ENCODE data around the gene SOCS1. TPM values are rescaled to one million over a fixed set of nuclear protein-coding genes. Genes with fewer than 3 reads are reported as not detected.
A peak's percentile ranks its signal among the peaks of the same experiment; 100 is the strongest.
"Not testable (repeated sequence)": the region's sequence is repeated elsewhere in the genome, so short reads cannot be mapped to it uniquely, and the experiment has no call there.

The SOCS1 gene
- total RNA-seq, 2 experiments from 2014 or later, result 23.4 to 47.1 TPM

GRCh38 chr16:11224096-11224893 lies 31.7 kb downstream of the SOCS1 start:
- peak overlapping the region; percentile 46 for H3K27ac ChIP-seq (ENCODE audit: low read depth, low read length, poor library complexity, severe bottlenecking)
- peak overlapping the region; percentile 84 for H3K4me2 ChIP-seq (ENCODE audit: low read length)
- BruUV-seq (replicated peaks), result no TSS peak
- peak overlapping the region; percentile 91; the same call in 1 of the 2 replicates for H2AFZ ChIP-seq (ENCODE audit: low read length)
- no peaks in the 10 kb centered on the region for H3K79me2 ChIP-seq (ENCODE audit: insufficient read depth, low read depth, low read length)
- CTCF ChIA-PET (ENCODE audit: unreplicated experiment), result interaction anchor here (1.0 to 2.4 kb wide), 3 partner anchors 9 to 135 kb away, joined by 3 to 11 read pairs (median 5); partner anchors contain the start of gene SOCS1
- peaks cover 2% of the 10 kb centered on the region; the same call in 1 of the 2 replicates for H3K9me3 ChIP-seq (ENCODE audit: low read length)
- peak overlapping the region; percentile 45 for H3K4me3 ChIP-seq (ENCODE audit: low read depth, low read length, poor library complexity, severe bottlenecking)
- H4K20me1 ChIP-seq (ENCODE audit: insufficient read depth, low read length), result no peaks in the 10 kb centered on the region
- no peak for TF ChIP-seq CTCF (conservative IDR thresholded peaks at IDR 0.05; ENCODE audit: low read length)
- no peak for TF ChIP-seq EZH2phosphoT487 (IDR thresholded peaks at IDR 0.05; ENCODE audit: borderline replicate concordance, low read depth, low read length)
- DNase-seq (ENCODE audit: low spot score), result peak; percentile 63
- POLR2A ChIA-PET, result interaction anchor here (0.7 to 1.7 kb wide), 7 partner anchors 18 to 129 kb away, joined by 3 to 8 read pairs (median 3); partner anchors contain the start of gene SOCS1
- H3K9me2 ChIP-seq (ENCODE audit: insufficient read depth, low read length), result no peaks in the 10 kb centered on the region
- intact Hi-C loops (cut with micrococcal nuclease; ENCODE audit: unreplicated experiment), result loop anchor here (2.0 kb wide), 1 partner anchor 73 kb away; no protein-coding TSS in a partner anchor
- H3K4me1 ChIP-seq (ENCODE audit: insufficient read depth, low read length, poor library complexity, severe bottlenecking), result peaks cover 27% of the 10 kb centered on the region
- no peaks in the 10 kb centered on the region for H3K36me3 ChIP-seq (ENCODE audit: insufficient read depth, low read length)

- H3K36me3 ChIP-seq (ENCODE audit: insufficient read depth, low read length); H2AFZ ChIP-seq (ENCODE audit: low read length); CTCF ChIA-PET (ENCODE audit: unreplicated experiment); H4K20me1 ChIP-seq (ENCODE audit: insufficient read depth, low read length); DNase-seq (ENCODE audit: low spot score); H3K9me2 ChIP-seq (ENCODE audit: insufficient read depth, low read length); H3K4me3 ChIP-seq (ENCODE audit: low read depth, low read length, poor library complexity, severe bottlenecking); intact Hi-C loops (cut with micrococcal nuclease; ENCODE audit: unreplicated experiment); BruUV-seq (replicated peaks); H3K79me2 ChIP-seq (ENCODE audit: insufficient read depth, low read depth, low read length); POLR2A ChIA-PET; H3K4me2 ChIP-seq (ENCODE audit: low read length); H3K27ac ChIP-seq (ENCODE audit: low read depth, low read length, poor library complexity, severe bottlenecking): not testable (repeated sequence)
- H3K4me1 ChIP-seq (ENCODE audit: insufficient read depth, low read length, poor library complexity, severe bottlenecking), result peaks cover 19% of the 10 kb centered on the region
- H3K9me3 ChIP-seq (ENCODE audit: low read length), result peaks cover 20% of the 10 kb centered on the region
These were observed 35.5 kb downstream of the SOCS1 start for GRCh38 chr16:11220507-11220906.

- H3K27ac ChIP-seq (ENCODE audit: low read depth, low read length, poor library complexity, severe bottlenecking), result no peak overlapping the region
- H3K79me2 ChIP-seq (ENCODE audit: insufficient read depth, low read depth, low read length), result no peaks in the 10 kb centered on the region
- H3K36me3 ChIP-seq (ENCODE audit: insufficient read depth, low read length), result no peaks in the 10 kb centered on the region
- peaks cover 6% of the 10 kb centered on the region for H3K4me1 ChIP-seq (ENCODE audit: insufficient read depth, low read length, poor library complexity, severe bottlenecking)
- DNase-seq (ENCODE audit: low spot score), result no peak
- intact Hi-C loops (cut with micrococcal nuclease; ENCODE audit: unreplicated experiment), result no loop called here
- ChIA-PET POLR2A (no interaction called here), CTCF (ENCODE audit: unreplicated experiment) (interaction anchor here (1.3 kb wide), 1 partner anchor 115 kb away, joined by 3 read pairs; no protein-coding TSS in a partner anchor)
- TF ChIP-seq EZH2phosphoT487 (IDR thresholded peaks at IDR 0.05; ENCODE audit: borderline replicate concordance, low read depth, low read length), result no peak
- TF ChIP-seq CTCF (conservative IDR thresholded peaks at IDR 0.05; ENCODE audit: low read length), result no peak
- no peaks in the 10 kb centered on the region for H3K9me2 ChIP-seq (ENCODE audit: insufficient read depth, low read length)
- no peaks in the 10 kb centered on the region for H4K20me1 ChIP-seq (ENCODE audit: insufficient read depth, low read length)
- peaks cover 20% of the 10 kb centered on the region for H3K9me3 ChIP-seq (ENCODE audit: low read length)
- no peak overlapping the region for H2AFZ ChIP-seq (ENCODE audit: low read length)
- H3K4me3 ChIP-seq (ENCODE audit: low read depth, low read length, poor library complexity, severe bottlenecking), result no peak overlapping the region
- H3K4me2 ChIP-seq (ENCODE audit: low read length), result no peak overlapping the region
- BruUV-seq (replicated peaks), result no TSS peak
These were observed 36.8 kb downstream of the SOCS1 start for GRCh38 chr16:11219178-11219577.

All from OCI-LY7 (cell line).